T-helper 2 cell treated with Interferon-gamma antibody and Interleukin-4, amounts not matched to agents 5 μg/mL and 100 μg/mL, for 36 hours (primary cell): ENCODE data around the gene KRT72.
A peak's percentile ranks its signal among the peaks of the same experiment; 100 is the strongest.

Source experiments
- DNase-seq: peaks from one replicate; pipeline ENCODE4 v3.0.0; 2021; ENCODE audit warnings: low spot score
- H3K27ac Mint-ChIP-seq: one replicate; pipeline ENCODE4 v1.8.0; 2021; ENCODE audit warnings: mild to moderate bottlenecking, mixed read lengths
- H3K27me3 Mint-ChIP-seq: one replicate; pipeline ENCODE4 v1.8.0; 2021; ENCODE audit warnings: low read depth, mixed read lengths
- H3K36me3 Mint-ChIP-seq: one replicate; pipeline ENCODE4 v1.8.0; 2021; ENCODE audit warnings: low read depth, mixed read lengths
- H3K4me1 Mint-ChIP-seq: one replicate; pipeline ENCODE4 v1.8.0; 2021; ENCODE audit warnings: low read depth, mixed read lengths
- H3K4me3 Mint-ChIP-seq: one replicate; pipeline ENCODE4 v1.8.0; 2022; ENCODE audit warnings: mild to moderate bottlenecking, moderate library complexity, mixed read lengths
- H3K9me3 Mint-ChIP-seq: one replicate; pipeline ENCODE4 v1.8.0; 2021; ENCODE audit warnings: mixed read lengths

Gene KRT72

DNA sequence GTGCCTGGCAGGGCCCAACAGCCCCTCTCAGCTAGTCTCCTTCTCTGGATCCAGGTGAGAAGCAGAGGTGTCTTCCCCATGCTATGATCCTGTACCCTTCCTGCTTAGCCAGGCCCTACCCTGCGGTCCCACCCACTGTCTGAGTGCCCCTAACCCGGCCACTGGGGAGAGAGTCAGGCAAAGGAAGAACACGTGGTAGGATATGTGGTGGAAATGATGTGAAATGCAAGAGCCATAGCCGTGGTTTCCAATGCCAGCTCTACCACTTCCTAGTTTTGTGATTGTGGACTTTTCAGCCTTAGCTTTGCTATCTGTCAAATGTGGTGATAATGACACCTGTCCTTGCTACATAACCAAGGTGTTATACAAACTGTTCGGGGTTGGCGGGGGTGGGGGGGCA, 34.9 kb upstream of the KRT72 start:
- H3K9me3 Mint-ChIP-seq = no peaks in the 10 kb centered on the region
- no peaks in the 10 kb centered on the region for H3K36me3 Mint-ChIP-seq
- no peak overlapping the region for H3K4me3 Mint-ChIP-seq
- peaks cover 20% of the 10 kb centered on the region for H3K27me3 Mint-ChIP-seq
- no peak overlapping the region for H3K27ac Mint-ChIP-seq
- no peak for DNase-seq
- peaks cover 21% of the 10 kb centered on the region for H3K4me1 Mint-ChIP-seq

GRCh38 chr12:52634266-52635056, 33.2 kb upstream of the KRT72 start:
- no peak overlapping the region for H3K4me3 Mint-ChIP-seq
- peaks cover 10% of the 10 kb centered on the region for H3K27me3 Mint-ChIP-seq
- no peak for DNase-seq
- H3K4me1 Mint-ChIP-seq = peaks cover 29% of the 10 kb centered on the region
- H3K36me3 Mint-ChIP-seq = no peaks in the 10 kb centered on the region
- H3K27ac Mint-ChIP-seq = no peak overlapping the region
- H3K9me3 Mint-ChIP-seq = no peaks in the 10 kb centered on the region

DNA sequence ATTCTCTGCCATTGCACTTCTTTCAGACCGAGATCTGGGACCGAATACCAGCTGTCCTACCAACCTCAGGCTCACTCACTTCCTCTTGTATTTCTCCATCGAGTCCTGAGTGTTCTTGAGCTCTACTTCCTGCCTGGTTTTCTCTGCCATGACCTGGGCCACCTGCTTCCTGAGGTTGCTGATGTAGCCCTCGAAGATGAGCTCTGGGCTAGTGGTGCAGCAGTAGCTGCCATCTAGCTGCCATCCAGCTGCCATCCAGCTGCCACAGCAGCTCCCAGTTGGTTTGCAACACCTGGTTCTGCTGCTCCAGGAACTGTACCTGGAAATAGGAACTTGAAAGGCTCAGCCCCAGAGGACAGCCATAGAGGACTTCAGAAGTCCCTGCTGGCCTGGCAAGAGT, 32.1 kb upstream of the KRT72 start:
- Mint-ChIP-seq H3K4me1 (peaks cover 30% of the 10 kb centered on the region), H3K9me3 (no peaks in the 10 kb centered on the region), H3K4me3 (peak overlapping the region; percentile 34), H3K27ac (no peak overlapping the region), H3K36me3 (no peaks in the 10 kb centered on the region), H3K27me3 (peaks cover 5% of the 10 kb centered on the region)
- no peak for DNase-seq

- no peak for DNase-seq
- no peak overlapping the region for H3K4me3 Mint-ChIP-seq
- H3K9me3 Mint-ChIP-seq = no peaks in the 10 kb centered on the region
- peaks cover 2% of the 10 kb centered on the region for H3K27me3 Mint-ChIP-seq
- no peak overlapping the region for H3K27ac Mint-ChIP-seq
- no peaks in the 10 kb centered on the region for H3K36me3 Mint-ChIP-seq
- H3K4me1 Mint-ChIP-seq = peaks cover 32% of the 10 kb centered on the region
Measured at GRCh38 chr12:52632656-52633055, 31.4 kb upstream of the KRT72 start.

GRCh38 chr12:52631676-52632459, 30.6 kb upstream of the KRT72 start:
- no peaks in the 10 kb centered on the region for H3K27me3 Mint-ChIP-seq
- H3K4me3 Mint-ChIP-seq = no peak overlapping the region

GRCh38 chr12:52631264-52631663, 30.0 kb upstream of the KRT72 start:
- no peak for DNase-seq
- no peaks in the 10 kb centered on the region for H3K36me3 Mint-ChIP-seq
- no peaks in the 10 kb centered on the region for H3K9me3 Mint-ChIP-seq
- H3K4me3 Mint-ChIP-seq = no peak overlapping the region
- H3K4me1 Mint-ChIP-seq = peaks cover 32% of the 10 kb centered on the region
- H3K27ac Mint-ChIP-seq = no peak overlapping the region
- H3K27me3 Mint-ChIP-seq = no peaks in the 10 kb centered on the region

More at GRCh38 chr12:52631676-52632459, 30.6 kb upstream of the KRT72 start:
- no peak for DNase-seq
- no peaks in the 10 kb centered on the region for H3K9me3 Mint-ChIP-seq
- no peaks in the 10 kb centered on the region for H3K36me3 Mint-ChIP-seq
- no peak overlapping the region for H3K27ac Mint-ChIP-seq
- H3K4me1 Mint-ChIP-seq = peaks cover 34% of the 10 kb centered on the region

DNA sequence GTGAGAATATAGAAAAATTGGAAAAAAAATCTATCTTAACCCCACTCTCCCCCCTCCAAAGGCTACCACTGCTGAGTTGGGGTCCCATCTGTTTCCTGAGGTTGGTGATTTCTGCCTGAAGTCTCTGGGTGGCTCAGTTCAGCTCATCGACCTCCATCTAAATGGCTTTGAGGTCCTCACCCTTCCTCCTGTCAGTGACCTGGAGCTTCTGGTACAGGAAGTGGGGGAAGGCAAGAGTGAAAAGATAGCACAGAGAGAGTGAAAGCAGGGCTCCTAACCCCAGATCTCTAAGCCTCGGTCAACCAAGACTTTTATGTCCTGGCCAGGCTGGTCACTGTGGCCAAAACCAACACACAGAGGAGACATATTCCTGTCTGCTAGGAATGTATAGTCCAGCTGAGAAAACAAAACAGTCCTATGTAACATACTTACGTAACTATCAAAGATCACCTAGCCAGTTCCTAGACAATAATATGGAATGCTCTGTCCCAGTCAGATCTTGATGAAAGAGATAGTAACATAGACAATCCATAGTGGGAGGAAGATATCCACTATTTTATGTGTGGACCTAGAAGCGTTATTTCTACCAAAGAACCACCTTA, 29.4 kb upstream of the KRT72 start:
- peak overlapping the region; percentile 40 for H3K4me3 Mint-ChIP-seq

DNA sequence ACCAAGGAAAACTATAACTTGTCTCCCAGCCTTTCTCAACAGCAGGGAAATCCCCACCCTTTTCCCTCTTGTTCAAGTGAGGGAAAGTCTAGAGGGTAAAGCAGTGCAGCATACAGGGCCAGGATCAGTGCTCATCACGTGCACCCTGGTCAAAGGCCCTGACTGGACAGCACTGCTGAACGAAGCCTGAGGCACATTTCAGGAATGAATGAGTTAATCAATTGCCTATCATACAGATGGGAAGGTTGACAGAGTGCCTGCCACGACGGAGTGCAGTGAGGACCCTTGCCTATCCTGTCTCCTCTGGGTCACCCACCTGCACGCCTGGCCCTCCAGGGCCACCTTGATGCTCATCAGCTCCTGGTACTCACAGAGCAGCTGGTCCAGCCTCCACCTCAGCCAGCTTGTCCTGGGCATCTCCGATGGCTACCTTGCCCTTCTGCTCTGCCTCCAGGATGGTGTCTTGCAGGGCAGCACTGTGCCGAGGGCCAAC, 28.8 kb upstream of the KRT72 start:
- no peaks in the 10 kb centered on the region for H3K36me3 Mint-ChIP-seq
- H3K4me1 Mint-ChIP-seq = peaks cover 30% of the 10 kb centered on the region
- peaks cover 5% of the 10 kb centered on the region for H3K27me3 Mint-ChIP-seq
- no peak overlapping the region for H3K4me3 Mint-ChIP-seq
- H3K9me3 Mint-ChIP-seq = no peaks in the 10 kb centered on the region
- no peak for DNase-seq
- H3K27ac Mint-ChIP-seq = no peak overlapping the region

More for the DNA sequence above, 29.4 kb upstream of the KRT72 start:
- peaks cover 2% of the 10 kb centered on the region for H3K27me3 Mint-ChIP-seq
- no peaks in the 10 kb centered on the region for H3K36me3 Mint-ChIP-seq
- no peak overlapping the region for H3K27ac Mint-ChIP-seq
- no peaks in the 10 kb centered on the region for H3K9me3 Mint-ChIP-seq
- DNase-seq = no peak
- H3K4me1 Mint-ChIP-seq = peaks cover 30% of the 10 kb centered on the region

GRCh38 chr12:52629281-52630007, 28.2 kb upstream of the KRT72 start:
- no peak for DNase-seq
- Mint-ChIP-seq H3K4me3 (no peak overlapping the region), H3K4me1 (peaks cover 30% of the 10 kb centered on the region), H3K27me3 (peaks cover 7% of the 10 kb centered on the region), H3K36me3 (no peaks in the 10 kb centered on the region), H3K27ac (no peak overlapping the region), H3K9me3 (no peaks in the 10 kb centered on the region)

GRCh38 chr12:52628841-52629240, 27.6 kb upstream of the KRT72 start:
- H3K4me1 Mint-ChIP-seq = peaks cover 25% of the 10 kb centered on the region
- no peak overlapping the region for H3K4me3 Mint-ChIP-seq
- H3K36me3 Mint-ChIP-seq = no peaks in the 10 kb centered on the region
- H3K27me3 Mint-ChIP-seq = peaks cover 8% of the 10 kb centered on the region
- H3K9me3 Mint-ChIP-seq = no peaks in the 10 kb centered on the region
- H3K27ac Mint-ChIP-seq = no peak overlapping the region
- DNase-seq = no peak

DNA sequence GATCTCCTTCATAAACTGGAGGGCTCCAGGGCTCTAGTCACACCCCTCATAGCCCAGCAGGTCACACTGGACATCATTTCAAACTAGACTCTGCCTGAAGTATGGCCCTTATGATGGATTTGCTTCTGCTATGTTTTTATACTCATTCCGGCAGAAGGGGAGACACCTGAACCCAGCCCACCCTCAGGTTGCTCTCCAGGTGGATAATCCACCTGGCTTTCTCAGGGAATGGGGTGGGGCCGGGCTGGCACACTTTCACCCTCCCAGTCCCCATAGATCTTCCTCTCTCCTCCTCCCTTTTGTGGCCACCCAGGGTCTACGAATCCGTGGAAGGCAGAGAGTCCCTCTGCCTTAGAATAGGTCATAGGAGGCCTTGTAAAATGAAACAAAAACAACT, 26.8 kb upstream of the KRT72 start:
- no peak for DNase-seq
- no peaks in the 10 kb centered on the region for H3K36me3 Mint-ChIP-seq
- H3K4me3 Mint-ChIP-seq = no peak overlapping the region
- no peak overlapping the region for H3K27ac Mint-ChIP-seq
- peaks cover 10% of the 10 kb centered on the region for H3K27me3 Mint-ChIP-seq
- no peaks in the 10 kb centered on the region for H3K9me3 Mint-ChIP-seq
- H3K4me1 Mint-ChIP-seq = peaks cover 19% of the 10 kb centered on the region

GRCh38 chr12:52627395-52628110, 26.3 kb upstream of the KRT72 start:
- Mint-ChIP-seq H3K27me3 (peaks cover 13% of the 10 kb centered on the region), H3K27ac (no peak overlapping the region), H3K36me3 (no peaks in the 10 kb centered on the region), H3K4me3 (no peak overlapping the region), H3K4me1 (peaks cover 15% of the 10 kb centered on the region), H3K9me3 (no peaks in the 10 kb centered on the region)
- no peak for DNase-seq

GRCh38 chr12:52622349-52622748, 21.1 kb upstream of the KRT72 start:
- Mint-ChIP-seq H3K27ac (no peak overlapping the region), H3K27me3 (peaks cover 13% of the 10 kb centered on the region), H3K4me1 (peaks cover 4% of the 10 kb centered on the region)

More at GRCh38 chr12:52622349-52622748, 21.1 kb upstream of the KRT72 start:
- Mint-ChIP-seq H3K4me3 (no peak overlapping the region), H3K36me3 (no peaks in the 10 kb centered on the region), H3K9me3 (no peaks in the 10 kb centered on the region)
- DNase-seq = no peak
